AG09309 (cell line): ENCODE data around the gene SCN1B.

ENCODE experiments used
- DNase-seq: peaks from one replicate; pipeline ENCODE4 v3.0.0-alpha.2; 2010; ENCODE audit warnings: low read depth
- H3K4me3 ChIP-seq: 2 replicates; pipeline ENCODE4 v1.5.1; 2011; ENCODE audit warnings: mild to moderate bottlenecking, low read depth, low read length, moderate library complexity; ENCODE audit not compliant: control insufficient read depth
- CTCF ChIP-seq: IDR thresholded peaks from 2 replicates; pipeline ENCODE4 v1.5.1; 2011; ENCODE audit warnings: mild to moderate bottlenecking, low read depth, low read length, inconsistent platforms; ENCODE audit not compliant: insufficient read depth, control insufficient read depth; ENCODE audit errors: missing control alignments

The SCN1B gene

DNA sequence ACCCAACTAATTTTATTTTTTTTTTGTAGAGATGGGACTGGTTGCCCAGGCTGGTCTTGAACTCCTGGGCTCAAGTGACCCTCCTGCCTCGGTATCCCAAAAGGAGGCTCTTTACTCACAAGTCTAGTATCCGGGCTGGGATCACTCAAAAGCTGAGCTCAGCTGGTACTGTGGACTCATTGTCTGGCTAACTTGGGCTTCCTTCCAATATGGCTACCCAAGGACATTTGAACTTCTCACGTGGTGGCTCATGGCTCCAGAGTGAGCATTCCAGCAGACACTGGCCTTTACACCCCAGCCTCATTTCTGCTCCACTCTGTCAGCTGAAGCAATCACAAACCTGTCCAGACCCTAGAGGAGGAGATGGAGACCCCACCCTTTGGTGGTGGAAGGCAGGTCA lies 40.2 kb downstream of the SCN1B start:
- no peak for DNase-seq
- no peak overlapping the region for H3K4me3 ChIP-seq
- no peak for TF ChIP-seq CTCF

- no peak for TF ChIP-seq CTCF
Observed at GRCh38 chr19:35073516-35073915, 43.2 kb downstream of the SCN1B start.

DNA sequence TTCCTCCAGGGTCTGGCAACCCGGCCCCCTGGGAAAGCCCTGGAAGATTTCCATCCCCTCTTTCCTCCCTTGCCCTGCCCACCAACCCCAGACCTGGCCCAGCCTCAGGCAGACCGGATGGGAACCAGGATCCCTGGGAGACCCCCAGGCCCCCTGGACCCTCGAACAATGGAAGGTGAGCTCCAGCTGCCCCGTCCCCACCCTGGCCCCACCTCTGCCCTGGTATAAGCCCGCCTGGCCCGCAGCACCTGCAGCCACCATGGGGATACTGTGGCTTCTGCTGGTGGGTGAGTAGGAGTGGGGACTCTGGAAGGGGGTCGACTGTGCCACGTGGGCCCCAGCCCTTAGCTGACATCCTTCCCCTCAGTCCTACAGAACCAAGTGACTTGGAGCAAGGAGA lies 43.7 kb downstream of the SCN1B start:
- no peak for TF ChIP-seq CTCF
- H3K4me3 ChIP-seq = no peak overlapping the region
- DNase-seq = no peak

More at GRCh38 chr19:35073516-35073915, 43.2 kb downstream of the SCN1B start:
- no peak overlapping the region for H3K4me3 ChIP-seq
- no peak for DNase-seq

- H3K4me3 ChIP-seq = no peak overlapping the region
- no peak for TF ChIP-seq CTCF
- no peak for DNase-seq
Observed at GRCh38 chr19:35074426-35075201, 44.3 kb downstream of the SCN1B start.

GRCh38 chr19:35075202-35076025 lies 45.1 kb downstream of the SCN1B start:
- TF ChIP-seq CTCF = no peak

DNA sequence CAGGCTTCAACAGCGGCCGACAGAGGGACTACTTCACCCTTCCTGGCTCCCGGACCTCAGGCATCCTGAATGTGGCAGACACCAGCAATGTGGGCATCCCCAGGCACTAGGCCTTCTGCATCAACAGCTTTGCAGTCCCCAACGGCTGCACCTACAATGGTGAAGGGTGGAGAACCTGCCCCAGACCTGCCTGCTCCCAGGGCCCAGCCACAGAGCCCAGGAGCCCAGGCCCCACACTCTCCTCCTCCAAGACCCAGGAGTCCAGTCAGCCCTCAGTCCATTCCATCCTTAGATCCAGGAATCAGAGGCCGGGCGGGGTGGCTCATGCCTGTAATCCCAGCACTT lies 45.7 kb downstream of the SCN1B start:
- no peak for TF ChIP-seq CTCF
- DNase-seq = no peak

More at GRCh38 chr19:35075202-35076025, 45.1 kb downstream of the SCN1B start:
- no peak for DNase-seq
- H3K4me3 ChIP-seq = no peak overlapping the region

More for the DNA sequence above, 45.7 kb downstream of the SCN1B start:
- no peak overlapping the region for H3K4me3 ChIP-seq
